A549 (cell line): ENCODE data around the gene REELD1. TPM values are rescaled to one million over a fixed set of nuclear protein-coding genes. Genes with fewer than 3 reads are reported as not detected.

Experiments used
- ATAC-seq, 2 experiments: fragments of 200-7000 bp in 1 of 2; fragments of >200 bp in 1 of 2; cut with Nextera tagmentation in 1 of 2; cut with Tn5 transposase in 1 of 2; 3 replicates each; pipeline versions ENCODE4 v1.8.0 to v1.9.1; 2018 to 2020; ENCODE audit warnings: mild to moderate bottlenecking in 1 of 2, moderate library complexity in 1 of 2
- CTCF ChIA-PET: fragments of 300-600 bp; sonication (Branson Sonifier 250); formaldehyde crosslinking; extraction: SDS; loops from one replicate; lab custom pipeline; 2021; ENCODE audit warnings: antibody characterized with exemption, inconsistent platforms; lab: Yijun Ruan, JAX
- POLR2A ChIA-PET: fragments of 350-600 bp; formaldehyde crosslinking; extraction: SDS; loops from one replicate; lab custom pipeline; 2021; ENCODE audit warnings: antibody characterized with exemption, inconsistent platforms; lab: Yijun Ruan, JAX
- DNase-seq, 2 experiments: peaks; one replicate each; pipeline versions ENCODE4 v3.0.0 to v3.0.0-alpha.2; 2011 to 2016; ENCODE audit warnings: low read depth in 1 of 2, low spot score in 1 of 2
- FAIRE-seq: peaks from 2 replicates; lab custom pipeline; 2011; peaks lifted over from hg19 to GRCh38; lab: Jason Lieb, UNC
- H3K27ac ChIP-seq, 2 experiments: fragments of >200 bp; sonication (Bioruptor Twin); formaldehyde crosslinking; 3 replicates each; pipeline ENCODE4 v1.5.1; 2016 to 2017
- H3K4me1 ChIP-seq: fragments of >200 bp; sonication (Bioruptor Twin); formaldehyde crosslinking; 3 replicates; pipeline ENCODE4 v1.6.1; 2016
- H3K4me2 ChIP-seq: fragments of >200 bp; sonication (Bioruptor Twin); formaldehyde crosslinking; 3 replicates; pipeline ENCODE4 v1.6.1; 2016
- H3K4me3 ChIP-seq: fragments of >200 bp; sonication (Bioruptor Twin); formaldehyde crosslinking; 3 replicates; pipeline ENCODE4 v1.5.1; 2016
- H3K9me3 ChIP-seq: fragments of >200 bp; sonication (Bioruptor Twin); formaldehyde crosslinking; 3 replicates; pipeline ENCODE4 v1.6.1; 2016
- BHLHE40 ChIP-seq: IDR thresholded peaks from 2 replicates; pipeline ENCODE4 v1.6.1; 2012; ENCODE audit warnings: low read depth, low read length, inconsistent platforms
- CBX2 ChIP-seq: fragments of 200-600 bp; sonication (generic); IDR thresholded peaks from 2 replicates; pipeline ENCODE4 v1.6.1; 2016; ENCODE audit warnings: low read depth, mild to moderate bottlenecking, borderline replicate concordance
- CHD4 ChIP-seq: fragments of 200-600 bp; sonication (generic); IDR thresholded peaks from 2 replicates; pipeline ENCODE4 v1.6.1; 2016; ENCODE audit warnings: antibody characterized with exemption, mild to moderate bottlenecking, borderline replicate concordance
- EHF ChIP-seq: fragments of 250-450 bp; sonication (Bioruptor Pico); IDR thresholded peaks from 2 replicates; pipeline ENCODE4 v1.5.0; 2020; ENCODE audit warnings: mild to moderate bottlenecking
- EP300 ChIP-seq, 2 experiments: fragments of >200 bp; sonication (Bioruptor Twin); formaldehyde crosslinking; IDR thresholded peaks; 2 replicates in 1 of 2; 3 replicates in 1 of 2; pipeline ENCODE4 v1.6.1; 2016 to 2017
- FOXS1 ChIP-seq: fragments of 250-450 bp; sonication (Bioruptor Pico); IDR thresholded peaks from 2 replicates; pipeline ENCODE4 v1.5.0; 2020; ENCODE audit warnings: mild to moderate bottlenecking, moderate library complexity
- HDAC2 ChIP-seq: fragments of 200-600 bp; sonication (generic); IDR thresholded peaks from 2 replicates; pipeline ENCODE4 v1.6.1; 2016
- JUN ChIP-seq, 2 experiments: fragments of >200 bp; sonication (Bioruptor Twin); formaldehyde crosslinking; IDR thresholded peaks; 2 replicates in 1 of 2; 3 replicates in 1 of 2; pipeline ENCODE4 v1.6.1; 2016 to 2017
- JUNB ChIP-seq: fragments of >200 bp; sonication (Bioruptor Twin); formaldehyde crosslinking; IDR thresholded peaks from 2 replicates; pipeline ENCODE4 v1.6.1; 2016
- MAFK ChIP-seq: fragments of 450-650 bp; IDR thresholded peaks from 2 replicates; pipeline ENCODE4 v1.6.1; 2014; ENCODE audit not compliant: partially characterized antibody
- MYC ChIP-seq: IDR thresholded peaks from 2 replicates; pipeline ENCODE4 v1.6.1; 2012; ENCODE audit warnings: mild to moderate bottlenecking, inconsistent platforms, low read length, improper control_type of control experiment, borderline replicate concordance
- NFE2L2 ChIP-seq: fragments of 150-350 bp; conservative IDR thresholded peaks from 2 replicates; pipeline ENCODE4 v1.6.1; 2014; ENCODE audit warnings: low read length
- PHF8 ChIP-seq: fragments of 200-600 bp; sonication (generic); IDR thresholded peaks from 2 replicates; pipeline ENCODE4 v1.6.1; 2016; ENCODE audit warnings: low read depth, mild to moderate bottlenecking, antibody characterized with exemption, moderate library complexity, borderline replicate concordance
- POLR2AphosphoS2 ChIP-seq: conservative IDR thresholded peaks from 2 replicates; pipeline ENCODE4 v1.6.1; 2012; ENCODE audit warnings: low read length, improper control_type of control experiment, inconsistent platforms
- RAD21 ChIP-seq, 2 experiments: fragments of >200 bp in 1 of 2; sonication (Bioruptor Twin) in 1 of 2; formaldehyde crosslinking in 1 of 2; IDR thresholded peaks in 1 of 2; conservative IDR thresholded peaks in 1 of 2; 2 replicates in 1 of 2; 3 replicates in 1 of 2; pipeline ENCODE4 v1.6.1; 2012 to 2018; ENCODE audit warnings: inconsistent platforms in 1 of 2
- RARB ChIP-seq: fragments of 250-450 bp; sonication (Bioruptor Pico); IDR thresholded peaks from 2 replicates; pipeline ENCODE4 v1.8.0; 2021; ENCODE audit warnings: mild to moderate bottlenecking, moderate library complexity
- RCOR1 ChIP-seq: fragments of 150-350 bp; IDR thresholded peaks from 2 replicates; pipeline ENCODE4 v1.6.1; 2014; ENCODE audit warnings: antibody characterized with exemption, low read length, low read depth
- SMC3 ChIP-seq: fragments of >200 bp; sonication (Bioruptor Twin); formaldehyde crosslinking; IDR thresholded peaks from 3 replicates; pipeline ENCODE4 v1.6.1; 2018; ENCODE audit warnings: inconsistent platforms
- TP53 ChIP-seq: fragments of 250-450 bp; sonication (Bioruptor Pico); IDR thresholded peaks from 2 replicates; pipeline ENCODE4 v1.5.0; 2021; ENCODE audit warnings: mild to moderate bottlenecking, moderate library complexity
- ZFP36 ChIP-seq: fragments of 450-650 bp; IDR thresholded peaks from 2 replicates; pipeline ENCODE4 v1.6.1; 2014; ENCODE audit warnings: borderline replicate concordance; ENCODE audit not compliant: partially characterized antibody
- ZSCAN20 ChIP-seq: fragments of 250-450 bp; sonication (Bioruptor Pico); IDR thresholded peaks from 2 replicates; pipeline ENCODE4 v1.8.0; 2022; ENCODE audit warnings: mild to moderate bottlenecking, moderate library complexity
- WGBS: methylation state at CpG from one replicate; pipeline ENCODE4 v1.1.6; 2017; ENCODE audit errors: missing lambda C conversion rate; 5-methylcytosine and 5-hydroxymethylcytosine counted together
- polyA plus RNA-seq, 4 experiments: library from polyadenylated mRNA; depleted of rRNA in 3 of 4; stranded (reverse); fragments of >200 nt; fragmentation: RNase III in 1 of 4; extraction: RNeasy Plus Mini Kit Qiagen cat#74134 plus additional on column Dnase treatment in 1 of 4; gene quantifications; 2 replicates in 3 of 4; 3 replicates in 1 of 4; pipeline ENCODE4 v1.2.3, GENCODE V29; 2011 to 2017
- TF ChIP-seq, protein P1 (sequence below): IDR thresholded peaks from 2 replicates; pipeline ENCODE4 v1.6.1; 2012
- TF ChIP-seq, protein P2 (sequence below): IDR thresholded peaks from 2 replicates; pipeline ENCODE4 v1.6.1; 2012
- TF ChIP-seq, protein P3 (sequence below): fragments of 250-450 bp; sonication (Bioruptor Pico); IDR thresholded peaks from 2 replicates; pipeline ENCODE4 v1.5.0; 2020; ENCODE audit warnings: low read depth, mild to moderate bottlenecking, moderate library complexity
- TF ChIP-seq, protein P4 (sequence below): fragments of 250-450 bp; sonication (Bioruptor Pico); IDR thresholded peaks from 2 replicates; pipeline ENCODE4 v1.5.0; 2021; ENCODE audit warnings: mild to moderate bottlenecking, moderate library complexity, borderline replicate concordance
- TF ChIP-seq, protein P5 (sequence below): fragments of >200 bp; sonication (Bioruptor Twin); formaldehyde crosslinking; IDR thresholded peaks from 3 replicates; pipeline ENCODE4 v1.5.1; 2016
- TF ChIP-seq, protein P6 (sequence below): fragments of 150-350 bp; IDR thresholded peaks from 2 replicates; pipeline ENCODE4 v1.6.1; 2014; ENCODE audit warnings: low read depth, mild to moderate bottlenecking, low read length

Gene REELD1
- polyA plus RNA-seq, 2 of the 4 experiments (the other 2 are of a cell fraction), result 0.04 TPM; not detected in 1

DNA sequence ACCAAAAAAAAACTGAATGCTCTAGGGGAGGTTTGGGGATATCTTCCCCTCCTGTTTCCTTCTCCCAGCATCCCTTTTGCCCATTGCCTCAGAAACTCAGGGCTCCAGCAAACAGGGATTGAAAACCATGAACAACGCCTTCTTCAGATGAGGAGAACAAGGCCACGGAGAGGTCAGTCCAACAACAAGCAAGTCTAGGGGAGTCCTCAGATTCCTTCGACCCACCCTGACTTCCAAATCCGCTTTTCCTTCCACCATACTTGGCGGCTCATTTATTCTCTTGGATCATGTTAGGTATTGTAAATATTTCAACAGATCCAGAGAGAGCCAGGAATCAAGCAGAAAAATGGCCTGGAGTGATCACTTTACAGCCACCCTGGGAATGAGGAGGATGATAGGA is 21.9 kb downstream of the REELD1 start:
- no peak overlapping the region for H3K4me3 ChIP-seq
- CTCF ChIA-PET, result no interaction called here
- no peak overlapping the region for H3K4me2 ChIP-seq
- POLR2A ChIA-PET, result no interaction called here
- FAIRE-seq (no peak), ATAC-seq (no peak), DNase-seq (no peak)
- peaks cover 9% of the 10 kb centered on the region for H3K4me1 ChIP-seq
- H3K9me3 ChIP-seq, result no peaks in the 10 kb centered on the region
- TF ChIP-seq SMC3 (no peak), JUNB (no peak), EP300 (IDR thresholded peaks at IDR 0.05) (no peak), MAFK (no peak), RCOR1 (no peak)
- TF ChIP-seq, protein P1, sequence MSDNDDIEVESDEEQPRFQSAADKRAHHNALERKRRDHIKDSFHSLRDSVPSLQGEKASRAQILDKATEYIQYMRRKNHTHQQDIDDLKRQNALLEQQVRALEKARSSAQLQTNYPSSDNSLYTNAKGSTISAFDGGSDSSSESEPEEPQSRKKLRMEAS, result no peak
- 67% methylated on average over 5 of the region's 5 CpGs for WGBS
- H3K27ac ChIP-seq, result no peak overlapping the region

DNA sequence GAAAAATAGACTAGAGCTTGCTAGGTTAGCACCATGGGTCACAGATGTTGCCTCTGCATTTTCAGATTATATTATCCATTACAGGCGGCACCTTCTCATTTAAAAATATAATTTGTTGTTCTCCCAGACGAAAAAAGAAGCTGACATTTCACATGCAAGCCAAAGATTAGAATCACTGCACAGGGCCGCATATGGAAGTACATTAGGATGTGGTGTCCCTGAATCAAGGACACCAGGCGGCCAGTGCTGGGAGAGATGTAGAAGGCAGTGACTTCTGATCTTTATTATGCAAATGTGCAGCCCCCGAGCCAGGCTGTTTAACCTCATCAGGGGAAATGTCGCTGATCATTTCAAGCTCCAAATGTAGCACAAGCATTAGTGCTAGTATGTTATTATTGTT is 22.8 kb downstream of the REELD1 start:
- Histone ChIP-seq H3K4me3 (no peak overlapping the region), H3K9me3 (no peaks in the 10 kb centered on the region), H3K27ac (no peak overlapping the region), H3K4me1 (peaks cover 13% of the 10 kb centered on the region), H3K4me2 (no peak overlapping the region)
- TF ChIP-seq CHD4 (no peak), ZFP36 (no peak), ZSCAN20 (CRISPR knock-in tag) (no peak), RARB (CRISPR knock-in tag) (no peak), HDAC2 (no peak)
- no peak for DNase-seq
- ChIA-PET CTCF (no interaction called here), POLR2A (interaction anchor here (1.0 kb wide), 1 partner anchor 300 kb away, joined by 3 read pairs; no protein-coding TSS in a partner anchor)
- no peak for FAIRE-seq
- 69% methylated on average over 6 of the region's 6 CpGs for WGBS
- ATAC-seq, result no peak

DNA sequence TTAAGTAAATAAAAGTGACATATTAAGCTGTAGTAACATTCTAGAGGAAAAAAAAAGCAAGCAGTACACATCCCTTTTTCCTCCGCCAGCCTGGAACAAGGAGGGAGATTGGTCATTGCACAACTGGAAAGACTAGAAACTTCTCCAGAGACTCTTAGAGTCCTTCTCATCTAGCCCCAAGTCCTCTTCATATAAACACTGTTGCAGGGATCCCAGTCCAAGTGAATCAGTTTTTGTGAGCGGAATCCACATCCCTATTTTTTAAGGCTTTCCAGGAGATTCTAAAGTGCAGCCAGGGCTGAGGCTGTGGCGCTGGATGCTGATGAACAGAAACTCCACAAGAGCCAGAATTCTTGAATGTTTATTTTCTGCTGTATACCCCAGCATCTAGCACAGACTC is 23.8 kb downstream of the REELD1 start:
- no peak overlapping the region for H3K27ac ChIP-seq
- peaks cover 24% of the 10 kb centered on the region for H3K4me1 ChIP-seq
- no peak for TF ChIP-seq FOXS1 (CRISPR knock-in tag)
- TF ChIP-seq, protein P2, sequence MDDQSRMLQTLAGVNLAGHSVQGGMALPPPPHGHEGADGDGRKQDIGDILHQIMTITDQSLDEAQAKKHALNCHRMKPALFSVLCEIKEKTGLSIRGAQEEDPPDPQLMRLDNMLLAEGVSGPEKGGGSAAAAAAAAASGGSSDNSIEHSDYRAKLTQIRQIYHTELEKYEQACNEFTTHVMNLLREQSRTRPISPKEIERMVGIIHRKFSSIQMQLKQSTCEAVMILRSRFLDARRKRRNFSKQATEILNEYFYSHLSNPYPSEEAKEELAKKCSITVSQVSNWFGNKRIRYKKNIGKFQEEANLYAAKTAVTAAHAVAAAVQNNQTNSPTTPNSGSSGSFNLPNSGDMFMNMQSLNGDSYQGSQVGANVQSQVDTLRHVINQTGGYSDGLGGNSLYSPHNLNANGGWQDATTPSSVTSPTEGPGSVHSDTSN, result no peak
- TF ChIP-seq, protein P3, sequence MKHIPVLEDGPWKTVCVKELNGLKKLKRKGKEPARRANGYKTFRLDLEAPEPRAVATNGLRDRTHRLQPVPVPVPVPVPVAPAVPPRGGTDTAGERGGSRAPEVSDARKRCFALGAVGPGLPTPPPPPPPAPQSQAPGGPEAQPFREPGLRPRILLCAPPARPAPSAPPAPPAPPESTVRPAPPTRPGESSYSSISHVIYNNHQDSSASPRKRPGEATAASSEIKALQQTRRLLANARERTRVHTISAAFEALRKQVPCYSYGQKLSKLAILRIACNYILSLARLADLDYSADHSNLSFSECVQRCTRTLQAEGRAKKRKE (CRISPR knock-in tag), result no peak
- TF ChIP-seq BHLHE40, result no peak
- TF ChIP-seq, protein P4, sequence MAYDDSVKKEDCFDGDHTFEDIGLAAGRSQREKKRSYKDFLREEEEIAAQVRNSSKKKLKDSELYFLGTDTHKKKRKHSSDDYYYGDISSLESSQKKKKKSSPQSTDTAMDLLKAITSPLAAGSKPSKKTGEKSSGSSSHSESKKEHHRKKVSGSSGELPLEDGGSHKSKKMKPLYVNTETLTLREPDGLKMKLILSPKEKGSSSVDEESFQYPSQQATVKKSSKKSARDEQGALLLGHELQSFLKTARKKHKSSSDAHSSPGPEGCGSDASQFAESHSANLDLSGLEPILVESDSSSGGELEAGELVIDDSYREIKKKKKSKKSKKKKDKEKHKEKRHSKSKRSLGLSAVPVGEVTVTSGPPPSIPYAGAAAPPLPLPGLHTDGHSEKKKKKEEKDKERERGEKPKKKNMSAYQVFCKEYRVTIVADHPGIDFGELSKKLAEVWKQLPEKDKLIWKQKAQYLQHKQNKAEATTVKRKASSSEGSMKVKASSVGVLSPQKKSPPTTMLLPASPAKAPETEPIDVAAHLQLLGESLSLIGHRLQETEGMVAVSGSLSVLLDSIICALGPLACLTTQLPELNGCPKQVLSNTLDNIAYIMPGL (CRISPR knock-in tag), result no peak
- no peak for TF ChIP-seq RAD21 (conservative IDR thresholded peaks at IDR 0.05 in 1 of 2, IDR thresholded peaks at IDR 0.05 in 1 of 2)
- no peak for TF ChIP-seq CBX2
- TF ChIP-seq TP53 (CRISPR knock-in tag), result no peak
- TF ChIP-seq, protein P1, result no peak
- no peak for TF ChIP-seq JUN (IDR thresholded peaks at IDR 0.05)
- TF ChIP-seq NFE2L2, result no peak
- no peak for TF ChIP-seq EHF (CRISPR knock-in tag)
- no peak for TF ChIP-seq EP300 (IDR thresholded peaks at IDR 0.05)
- no peak for TF ChIP-seq RARB (CRISPR knock-in tag)
- TF ChIP-seq MYC, result no peak
- no peak for TF ChIP-seq POLR2AphosphoS2
- TF ChIP-seq, protein P5, sequence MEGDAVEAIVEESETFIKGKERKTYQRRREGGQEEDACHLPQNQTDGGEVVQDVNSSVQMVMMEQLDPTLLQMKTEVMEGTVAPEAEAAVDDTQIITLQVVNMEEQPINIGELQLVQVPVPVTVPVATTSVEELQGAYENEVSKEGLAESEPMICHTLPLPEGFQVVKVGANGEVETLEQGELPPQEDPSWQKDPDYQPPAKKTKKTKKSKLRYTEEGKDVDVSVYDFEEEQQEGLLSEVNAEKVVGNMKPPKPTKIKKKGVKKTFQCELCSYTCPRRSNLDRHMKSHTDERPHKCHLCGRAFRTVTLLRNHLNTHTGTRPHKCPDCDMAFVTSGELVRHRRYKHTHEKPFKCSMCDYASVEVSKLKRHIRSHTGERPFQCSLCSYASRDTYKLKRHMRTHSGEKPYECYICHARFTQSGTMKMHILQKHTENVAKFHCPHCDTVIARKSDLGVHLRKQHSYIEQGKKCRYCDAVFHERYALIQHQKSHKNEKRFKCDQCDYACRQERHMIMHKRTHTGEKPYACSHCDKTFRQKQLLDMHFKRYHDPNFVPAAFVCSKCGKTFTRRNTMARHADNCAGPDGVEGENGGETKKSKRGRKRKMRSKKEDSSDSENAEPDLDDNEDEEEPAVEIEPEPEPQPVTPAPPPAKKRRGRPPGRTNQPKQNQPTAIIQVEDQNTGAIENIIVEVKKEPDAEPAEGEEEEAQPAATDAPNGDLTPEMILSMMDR, result no peak
- TF ChIP-seq, protein P6, sequence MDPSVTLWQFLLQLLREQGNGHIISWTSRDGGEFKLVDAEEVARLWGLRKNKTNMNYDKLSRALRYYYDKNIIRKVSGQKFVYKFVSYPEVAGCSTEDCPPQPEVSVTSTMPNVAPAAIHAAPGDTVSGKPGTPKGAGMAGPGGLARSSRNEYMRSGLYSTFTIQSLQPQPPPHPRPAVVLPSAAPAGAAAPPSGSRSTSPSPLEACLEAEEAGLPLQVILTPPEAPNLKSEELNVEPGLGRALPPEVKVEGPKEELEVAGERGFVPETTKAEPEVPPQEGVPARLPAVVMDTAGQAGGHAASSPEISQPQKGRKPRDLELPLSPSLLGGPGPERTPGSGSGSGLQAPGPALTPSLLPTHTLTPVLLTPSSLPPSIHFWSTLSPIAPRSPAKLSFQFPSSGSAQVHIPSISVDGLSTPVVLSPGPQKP, result no peak
- TF ChIP-seq PHF8, result no peak
- no peak for TF ChIP-seq ZFP36
- ATAC-seq (no peak), FAIRE-seq (no peak), DNase-seq (no peak)
- no peak overlapping the region for H3K4me2 ChIP-seq
- H3K4me3 ChIP-seq, result no peak overlapping the region
- WGBS, result 90% methylated on average over 3 of the region's 3 CpGs
- no peaks in the 10 kb centered on the region for H3K9me3 ChIP-seq
- POLR2A ChIA-PET, result no interaction called here
- CTCF ChIA-PET, result no interaction called here
